Lower leg skin (tissue), 4 donors: ENCODE results near the gene TAMM41. TPM values are rescaled to one million over a fixed set of nuclear protein-coding genes. Genes with fewer than 3 reads are reported as not detected.

ENCODE experiments used
- DNase-seq, 2 donors: peaks; one replicate each; pipeline ENCODE4 v3.0.0-alpha.2; 2019; ENCODE audit warnings: low spot score in 2 of 2
- H3K4me3 ChIP-seq: fragments of 200-600 bp; sonication (generic); 2 replicates; pipeline ENCODE4 v1.5.1; 2017; ENCODE audit warnings: mild to moderate bottlenecking, low read depth; ENCODE audit not compliant: poor library complexity, severe bottlenecking
- POLR2A ChIP-seq, 2 donors: fragments of 450-650 bp; IDR thresholded peaks; one replicate each; pipeline ENCODE4 v1.6.1; 2016 to 2017; ENCODE audit warnings: antibody characterized with exemption in 2 of 2, mild to moderate bottlenecking in 1 of 2, moderate library complexity in 1 of 2
- WGBS, 2 donors: methylation state at CpG; one replicate each; pipeline ENCODE4 v1.1.5; 2018; 5-methylcytosine and 5-hydroxymethylcytosine counted together
- intact Hi-C: fragments of 100-400 bp; cut with DNase I; formaldehyde crosslinking; loops from one replicate; pipeline ENCODE4 v1.15.0; 2023; ENCODE audit warnings: low total_unique reads
- total RNA-seq, 4 donors: library from RNA; depleted of rRNA; stranded (reverse); fragments of >200 nt; gene quantifications; one replicate each; pipeline ENCODE4 v1.1.0, GENCODE V29; 2016
- TF ChIP-seq, protein P1 (sequence below), 3 donors: fragments of 450-650 bp; IDR thresholded peaks; one replicate each; pipeline ENCODE4 v1.5.1; 2016; ENCODE audit warnings: antibody characterized with exemption in 3 of 3, mild to moderate bottlenecking in 3 of 3, moderate library complexity in 2 of 3

TAMM41 gene
- total RNA-seq, 4 donors from 2014 or later: 7.5 to 10.8 (median 9.1) TPM

DNA sequence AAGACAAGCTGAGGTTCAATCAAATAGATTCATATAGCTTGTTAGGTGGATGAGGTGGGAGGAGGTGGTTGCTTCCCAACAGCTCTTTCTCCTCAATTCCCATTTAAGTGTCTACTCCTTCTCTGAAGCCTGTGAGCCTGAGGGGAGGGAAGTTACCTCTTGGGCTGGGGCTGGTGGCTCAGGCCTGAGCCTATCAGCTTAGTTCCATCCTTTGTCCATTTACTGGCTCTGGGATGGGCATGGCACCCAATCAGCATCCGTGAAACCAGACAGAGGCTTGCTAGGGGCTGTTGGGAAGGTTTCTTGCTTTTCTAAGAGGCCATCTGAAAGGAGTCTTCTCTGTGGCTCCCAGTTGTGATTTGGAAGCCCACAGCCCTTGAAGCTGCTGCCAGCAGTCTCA, 57.3 kb downstream of the TAMM41 start:
- WGBS, 2 donors: 57 to 77% methylated on average over 1 of the region's 1 CpG
- intact Hi-C loops: no loop called here

DNA sequence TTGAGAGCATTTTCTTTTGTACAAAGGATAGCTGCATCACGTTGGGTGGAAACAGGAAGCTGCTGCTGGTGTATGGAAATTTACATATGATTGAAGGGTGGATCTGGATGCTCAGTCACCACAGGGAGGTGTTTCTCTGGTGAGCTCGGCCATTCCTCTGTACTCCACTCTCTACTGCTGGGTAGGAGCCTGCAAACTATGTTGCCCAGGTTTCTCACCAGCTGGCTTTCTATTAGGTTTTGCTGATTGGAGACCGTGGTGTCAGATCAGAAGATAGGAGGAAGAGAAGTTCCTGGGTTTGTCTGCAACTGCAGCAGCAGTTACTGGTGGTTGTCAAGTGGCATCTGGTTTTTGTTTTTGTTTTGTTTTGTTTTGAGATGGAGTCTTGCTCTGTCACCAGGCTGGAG, 61.7 kb downstream of the TAMM41 start:
- intact Hi-C loops: no loop called here
- no peak for DNase-seq
- WGBS, 2 donors: 34 to 45% methylated on average over 3 of the region's 3 CpGs
- H3K4me3 ChIP-seq: no peak overlapping the region
- TF ChIP-seq, protein P1, sequence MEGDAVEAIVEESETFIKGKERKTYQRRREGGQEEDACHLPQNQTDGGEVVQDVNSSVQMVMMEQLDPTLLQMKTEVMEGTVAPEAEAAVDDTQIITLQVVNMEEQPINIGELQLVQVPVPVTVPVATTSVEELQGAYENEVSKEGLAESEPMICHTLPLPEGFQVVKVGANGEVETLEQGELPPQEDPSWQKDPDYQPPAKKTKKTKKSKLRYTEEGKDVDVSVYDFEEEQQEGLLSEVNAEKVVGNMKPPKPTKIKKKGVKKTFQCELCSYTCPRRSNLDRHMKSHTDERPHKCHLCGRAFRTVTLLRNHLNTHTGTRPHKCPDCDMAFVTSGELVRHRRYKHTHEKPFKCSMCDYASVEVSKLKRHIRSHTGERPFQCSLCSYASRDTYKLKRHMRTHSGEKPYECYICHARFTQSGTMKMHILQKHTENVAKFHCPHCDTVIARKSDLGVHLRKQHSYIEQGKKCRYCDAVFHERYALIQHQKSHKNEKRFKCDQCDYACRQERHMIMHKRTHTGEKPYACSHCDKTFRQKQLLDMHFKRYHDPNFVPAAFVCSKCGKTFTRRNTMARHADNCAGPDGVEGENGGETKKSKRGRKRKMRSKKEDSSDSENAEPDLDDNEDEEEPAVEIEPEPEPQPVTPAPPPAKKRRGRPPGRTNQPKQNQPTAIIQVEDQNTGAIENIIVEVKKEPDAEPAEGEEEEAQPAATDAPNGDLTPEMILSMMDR (IDR thresholded peaks at IDR 0.05): no peak
- TF ChIP-seq POLR2A (IDR thresholded peaks at IDR 0.05): no peak

More for the DNA sequence above, 57.3 kb downstream of the TAMM41 start:
- TF ChIP-seq POLR2A (IDR thresholded peaks at IDR 0.05): no peak
- TF ChIP-seq, protein P1 (IDR thresholded peaks at IDR 0.05): no peak
- DNase-seq: no peak
- no peak overlapping the region for H3K4me3 ChIP-seq

- WGBS, 2 donors: 43 to 75% methylated on average over 1 of the region's 1 CpG
- intact Hi-C loops: no loop called here
- no peak overlapping the region for H3K4me3 ChIP-seq
- DNase-seq: no peak
- no peak for TF ChIP-seq POLR2A (IDR thresholded peaks at IDR 0.05)
- TF ChIP-seq, protein P1 (IDR thresholded peaks at IDR 0.05): no peak
These were observed 66.3 kb downstream of the TAMM41 start for GRCh38 chr3:11780341-11780740.

DNA sequence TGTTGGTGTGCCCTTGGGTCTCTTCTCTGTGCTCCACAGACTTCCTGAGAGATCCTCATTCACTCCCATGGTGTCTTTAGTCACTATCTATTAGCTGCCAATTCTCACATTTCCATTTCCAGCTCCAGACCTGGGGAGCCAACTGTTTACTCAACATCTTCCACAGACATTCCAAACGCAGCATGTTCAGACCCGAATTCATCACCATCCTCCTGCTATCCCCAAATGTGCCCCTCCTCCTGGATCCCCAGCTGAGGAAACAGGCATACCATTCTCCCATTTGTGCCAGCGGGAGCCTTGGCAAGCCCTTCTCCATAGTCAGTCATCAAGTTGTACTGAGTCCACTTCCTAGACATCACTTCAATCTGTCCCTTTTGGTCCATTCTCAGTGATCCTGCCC, 67.1 kb downstream of the TAMM41 start:
- no peak for TF ChIP-seq POLR2A (IDR thresholded peaks at IDR 0.05)
- TF ChIP-seq, protein P1 (IDR thresholded peaks at IDR 0.05): no peak
- intact Hi-C loops: no loop called here
- DNase-seq: no peak
- 50 to 53% methylated on average over 3 of the region's 3 CpGs for WGBS, 2 donors
- H3K4me3 ChIP-seq: no peak overlapping the region

GRCh38 chr3:11778248-11778647, 68.4 kb downstream of the TAMM41 start:
- H3K4me3 ChIP-seq: no peak overlapping the region
- no peak for TF ChIP-seq POLR2A (IDR thresholded peaks at IDR 0.05)
- TF ChIP-seq, protein P1 (IDR thresholded peaks at IDR 0.05): no peak
- DNase-seq: no peak
- 97% methylated on average over 2 of the region's 2 CpGs for WGBS, 2 donors
- intact Hi-C loops: no loop called here

- H3K4me3 ChIP-seq: no peak overlapping the region
- intact Hi-C loops: no loop called here
- 88 to 89% methylated on average over 8 of the region's 8 CpGs for WGBS, 2 donors
- TF ChIP-seq, protein P1 (IDR thresholded peaks at IDR 0.05): no peak
- TF ChIP-seq POLR2A (IDR thresholded peaks at IDR 0.05): no peak
- DNase-seq: no peak
These were observed 70.3 kb downstream of the TAMM41 start for GRCh38 chr3:11776346-11776745.
